OCI-LY1 (cell line): ENCODE measurements around the gene TAS2R41.

Source experiments
- H2AFZ ChIP-seq: fragments of 200-600 bp; sonication (generic), shearing (Covaris generic); 2 replicates; pipeline ENCODE4 v1.6.0; 2014; ENCODE audit warnings: antibody characterized with exemption, mild to moderate bottlenecking, low read length
- H3F3A ChIP-seq: fragments of 200-600 bp; sonication (generic), shearing (Covaris generic); 2 replicates; pipeline ENCODE4 v1.6.0; 2014; ENCODE audit warnings: mild to moderate bottlenecking, antibody characterized with exemption, low read length, moderate library complexity; ENCODE audit not compliant: insufficient read depth
- H3K27ac ChIP-seq: fragments of 200-600 bp; sonication (generic); 2 replicates; pipeline ENCODE4 v1.5.1; 2014; ENCODE audit warnings: low read length, mixed run types, mild to moderate bottlenecking, low read depth; ENCODE audit not compliant: poor library complexity, severe bottlenecking
- H3K27me3 ChIP-seq: fragments of 200-600 bp; sonication (generic); 2 replicates; pipeline ENCODE4 v1.6.0; 2014; ENCODE audit warnings: antibody characterized with exemption, mild to moderate bottlenecking, low read length, moderate library complexity; ENCODE audit not compliant: insufficient read depth
- H3K36me3 ChIP-seq: fragments of 200-600 bp; sonication (generic); 2 replicates; pipeline ENCODE4 v1.6.1; 2014; ENCODE audit warnings: mild to moderate bottlenecking, antibody characterized with exemption, low read length, moderate library complexity, mixed read lengths; ENCODE audit not compliant: insufficient read depth
- H3K4me1 ChIP-seq: fragments of 200-600 bp; sonication (generic); 2 replicates; pipeline ENCODE4 v1.5.1; 2014; ENCODE audit warnings: mild to moderate bottlenecking, low read length, moderate library complexity; ENCODE audit not compliant: insufficient read depth, severe bottlenecking
- H3K4me2 ChIP-seq: fragments of 200-600 bp; sonication (generic), shearing (Covaris generic); 2 replicates; pipeline ENCODE4 v1.6.1; 2014; ENCODE audit warnings: low read length
- H3K4me3 ChIP-seq: fragments of 200-600 bp; sonication (generic); 2 replicates; pipeline ENCODE4 v1.5.1; 2014; ENCODE audit warnings: low read length, low read depth, mild to moderate bottlenecking, mixed read lengths; ENCODE audit not compliant: poor library complexity, severe bottlenecking
- H3K79me2 ChIP-seq: fragments of 200-600 bp; shearing (Covaris generic); 2 replicates; pipeline ENCODE4 v1.6.1; 2016; ENCODE audit warnings: mixed run types, low read length, mixed read lengths; ENCODE audit not compliant: insufficient read depth
- H3K9ac ChIP-seq: fragments of 200-600 bp; sonication (generic), shearing (Covaris generic); 2 replicates; pipeline ENCODE4 v1.6.1; 2014; ENCODE audit warnings: mild to moderate bottlenecking, low read length, mixed read lengths
- H3K9me2 ChIP-seq: fragments of 200-600 bp; sonication (generic), shearing (Covaris generic); 2 replicates; pipeline ENCODE4 v1.6.1; 2014; ENCODE audit warnings: low read depth, mild to moderate bottlenecking, low read length, mixed read lengths
- H3K9me3 ChIP-seq: fragments of 200-600 bp; shearing (Covaris generic); 2 replicates; pipeline ENCODE4 v1.6.1; 2014; ENCODE audit warnings: low read length, mixed read lengths
- H4K20me1 ChIP-seq: fragments of 200-600 bp; sonication (generic), shearing (Covaris generic); 2 replicates; pipeline ENCODE4 v1.6.0; 2016; ENCODE audit warnings: mild to moderate bottlenecking, low read length; ENCODE audit not compliant: insufficient read depth
- CTCF ChIP-seq: fragments of 200-600 bp; sonication (generic), shearing (Covaris generic); IDR thresholded peaks from 2 replicates; pipeline ENCODE4 v1.5.1; 2017; ENCODE audit warnings: mild to moderate bottlenecking, antibody characterized with exemption, low read length, moderate library complexity, mixed read lengths
- EZH2 ChIP-seq: fragments of 200-600 bp; sonication (generic), shearing (Covaris generic); IDR thresholded peaks from 2 replicates; pipeline ENCODE4 v1.8.0; 2017; ENCODE audit warnings: borderline replicate concordance, mixed run types, mild to moderate bottlenecking, antibody characterized with exemption, low read length, moderate library complexity, mixed read lengths

The TAS2R41 gene

GRCh38 chr7:143514995-143515735 is 37.5 kb downstream of the TAS2R41 start:
- H3K27ac ChIP-seq: no peak overlapping the region
- no peak overlapping the region for H2AFZ ChIP-seq
- H3K36me3 ChIP-seq: no peaks in the 10 kb centered on the region
- no peaks in the 10 kb centered on the region for H4K20me1 ChIP-seq
- H3K9me3 ChIP-seq: no peaks in the 10 kb centered on the region
- H3K9ac ChIP-seq: no peak overlapping the region
- no peak overlapping the region for H3K4me3 ChIP-seq
- no peak overlapping the region for H3K4me2 ChIP-seq
- no peaks in the 10 kb centered on the region for H3K79me2 ChIP-seq
- TF ChIP-seq EZH2: no peak
- no peak for TF ChIP-seq CTCF
- H3K27me3 ChIP-seq: no peaks in the 10 kb centered on the region
- no peaks in the 10 kb centered on the region for H3F3A ChIP-seq
- H3K9me2 ChIP-seq: no peaks in the 10 kb centered on the region
- H3K4me1 ChIP-seq: no peaks in the 10 kb centered on the region

GRCh38 chr7:143516981-143517380 is 39.3 kb downstream of the TAS2R41 start:
- H3F3A ChIP-seq: no peaks in the 10 kb centered on the region
- no peaks in the 10 kb centered on the region for H3K4me1 ChIP-seq
- H3K9me2 ChIP-seq: no peaks in the 10 kb centered on the region
- H3K79me2 ChIP-seq: no peaks in the 10 kb centered on the region
- no peak overlapping the region for H3K27ac ChIP-seq
- no peak overlapping the region for H3K4me3 ChIP-seq
- H3K9me3 ChIP-seq: no peaks in the 10 kb centered on the region
- H3K4me2 ChIP-seq: no peak overlapping the region
- H3K36me3 ChIP-seq: no peaks in the 10 kb centered on the region
- no peaks in the 10 kb centered on the region for H3K27me3 ChIP-seq
- H2AFZ ChIP-seq: no peak overlapping the region
- no peak overlapping the region for H3K9ac ChIP-seq
- no peaks in the 10 kb centered on the region for H4K20me1 ChIP-seq
- TF ChIP-seq EZH2 (no peak), CTCF (no peak)

GRCh38 chr7:143518521-143518920 is 40.8 kb downstream of the TAS2R41 start:
- TF ChIP-seq EZH2: no peak
- no peak for TF ChIP-seq CTCF
- no peaks in the 10 kb centered on the region for H3K4me1 ChIP-seq

More at GRCh38 chr7:143518521-143518920, 40.8 kb downstream of the TAS2R41 start:
- Histone ChIP-seq H3K9me2 (no peaks in the 10 kb centered on the region), H3K9me3 (no peaks in the 10 kb centered on the region), H3K27ac (no peak overlapping the region), H4K20me1 (no peaks in the 10 kb centered on the region), H3K4me2 (no peak overlapping the region), H2AFZ (no peak overlapping the region), H3K27me3 (no peaks in the 10 kb centered on the region), H3K9ac (no peak overlapping the region), H3K4me3 (no peak overlapping the region), H3K79me2 (no peaks in the 10 kb centered on the region), H3K36me3 (no peaks in the 10 kb centered on the region), H3F3A (no peaks in the 10 kb centered on the region)
